Stimulated activated effector memory CD8-positive, alpha-beta T cell treated with anti-CD3 and anti-CD28 coated beads, Interleukin-12 subunit alpha, Interleukin-12 subunit beta, amount 100 ng/mL, for 72 hours (primary cell): ENCODE results near the gene C14orf39.

Experiments
- ATAC-seq: fragments of 150-1000 bp; cut with Tn5 transposase; 2 replicates; pipeline ENCODE4 v1.10.0; 2021
- DNase-seq, 2 donors: peaks; one replicate each; pipeline ENCODE4 v3.0.0; 2021 to 2022; ENCODE audit warnings: low spot score in 2 of 2
- H3K27ac Mint-ChIP-seq: one replicate; pipeline ENCODE4 v1.8.0; 2022; ENCODE audit warnings: mild to moderate bottlenecking, mixed read lengths
- H3K36me3 Mint-ChIP-seq: one replicate; pipeline ENCODE4 v1.8.0; 2022; ENCODE audit warnings: mild to moderate bottlenecking, mixed read lengths
- H3K4me1 Mint-ChIP-seq: one replicate; pipeline ENCODE4 v1.8.0; 2022; ENCODE audit warnings: mixed read lengths
- H3K4me3 Mint-ChIP-seq: one replicate; pipeline ENCODE4 v1.8.0; 2022; ENCODE audit warnings: mild to moderate bottlenecking, mixed read lengths
- H3K9me3 Mint-ChIP-seq: one replicate; pipeline ENCODE4 v1.8.0; 2022; ENCODE audit warnings: mixed read lengths

The C14orf39 gene

GRCh38 chr14:60485598-60486251, at the start of gene C14orf39:
C14orf39 (minus strand) TSS chr14:60486063; CDS start chr14:60485078, 985 bp downstream.
- ATAC-seq, result peak; percentile 37
- H3K4me1 Mint-ChIP-seq, result no peaks in the 10 kb centered on the region
- H3K4me3 Mint-ChIP-seq, result no peak within 1 kb of the TSS
- no peak for DNase-seq
- no peaks in the 10 kb centered on the region for H3K36me3 Mint-ChIP-seq
- H3K27ac Mint-ChIP-seq, result no peak within 1 kb of the TSS
- peaks cover 3% of the 10 kb centered on the region for H3K9me3 Mint-ChIP-seq

- DNase-seq (no peak), ATAC-seq (no peak)
- no peaks in the 10 kb centered on the region for H3K4me1 Mint-ChIP-seq
- no peaks in the 10 kb centered on the region for H3K36me3 Mint-ChIP-seq
- peaks cover 5% of the 10 kb centered on the region for H3K9me3 Mint-ChIP-seq
- no peak overlapping the region for H3K27ac Mint-ChIP-seq
- H3K4me3 Mint-ChIP-seq, result no peak overlapping the region
These were observed 46.6 kb upstream of the C14orf39 start for GRCh38 chr14:60532442-60532841.

- peaks cover 4% of the 10 kb centered on the region for H3K9me3 Mint-ChIP-seq
- H3K36me3 Mint-ChIP-seq, result no peaks in the 10 kb centered on the region
- no peak overlapping the region for H3K27ac Mint-ChIP-seq
- DNase-seq (no peak), ATAC-seq (peak; percentile 51)
- peaks cover 11% of the 10 kb centered on the region for H3K4me1 Mint-ChIP-seq
- H3K4me3 Mint-ChIP-seq, result peak overlapping the region; percentile 11
These were observed 29.8 kb upstream of the C14orf39 start for GRCh38 chr14:60515511-60516289.

- ATAC-seq (peak; percentile 52), DNase-seq (no peak)
- peaks cover 4% of the 10 kb centered on the region for H3K9me3 Mint-ChIP-seq
- no peaks in the 10 kb centered on the region for H3K36me3 Mint-ChIP-seq
- H3K27ac Mint-ChIP-seq, result no peak overlapping the region
- H3K4me1 Mint-ChIP-seq, result peaks cover 13% of the 10 kb centered on the region
- H3K4me3 Mint-ChIP-seq, result peak overlapping the region; percentile 18
These were observed 29.1 kb upstream of the C14orf39 start for GRCh38 chr14:60514741-60515491.

GRCh38 chr14:60514378-60514740, 28.5 kb upstream of the C14orf39 start:
- no peak for ATAC-seq
- H3K4me3 Mint-ChIP-seq, result peak overlapping the region; percentile 18
- H3K36me3 Mint-ChIP-seq, result no peaks in the 10 kb centered on the region
- H3K4me1 Mint-ChIP-seq, result peaks cover 13% of the 10 kb centered on the region
- no peak for DNase-seq
- peaks cover 4% of the 10 kb centered on the region for H3K9me3 Mint-ChIP-seq
- H3K27ac Mint-ChIP-seq, result no peak overlapping the region

- H3K9me3 Mint-ChIP-seq, result peaks cover 4% of the 10 kb centered on the region
- peaks cover 13% of the 10 kb centered on the region for H3K4me1 Mint-ChIP-seq
- H3K36me3 Mint-ChIP-seq, result no peaks in the 10 kb centered on the region
- no peak overlapping the region for H3K27ac Mint-ChIP-seq
- ATAC-seq (no peak), DNase-seq (no peak)
- H3K4me3 Mint-ChIP-seq, result no peak overlapping the region
These were observed 27.2 kb upstream of the C14orf39 start for GRCh38 chr14:60512973-60513571.

GRCh38 chr14:60512126-60512525, 26.3 kb upstream of the C14orf39 start:
- H3K27ac Mint-ChIP-seq, result no peak overlapping the region
- no peak overlapping the region for H3K4me3 Mint-ChIP-seq
- ATAC-seq (no peak), DNase-seq (no peak)
- no peaks in the 10 kb centered on the region for H3K36me3 Mint-ChIP-seq
- peaks cover 13% of the 10 kb centered on the region for H3K4me1 Mint-ChIP-seq
- peaks cover 4% of the 10 kb centered on the region for H3K9me3 Mint-ChIP-seq

- peaks cover 9% of the 10 kb centered on the region for H3K4me1 Mint-ChIP-seq
- peaks cover under 1% of the 10 kb centered on the region for H3K9me3 Mint-ChIP-seq
- H3K27ac Mint-ChIP-seq, result no peak overlapping the region
- H3K4me3 Mint-ChIP-seq, result peak overlapping the region; percentile 40
- H3K36me3 Mint-ChIP-seq, result no peaks in the 10 kb centered on the region
- DNase-seq (no peak), ATAC-seq (no peak)
These were observed 25.2 kb upstream of the C14orf39 start for GRCh38 chr14:60510951-60511599.

- Mint-ChIP-seq H3K27ac (no peak overlapping the region), H3K36me3 (no peaks in the 10 kb centered on the region), H3K4me1 (peaks cover 6% of the 10 kb centered on the region), H3K9me3 (no peaks in the 10 kb centered on the region), H3K4me3 (peak overlapping the region; percentile 40)
- DNase-seq (no peak), ATAC-seq (no peak)
These were observed 24.5 kb upstream of the C14orf39 start for GRCh38 chr14:60510254-60510950.

GRCh38 chr14:60509438-60510253, 23.8 kb upstream of the C14orf39 start:
- ATAC-seq, result no peak
- no peaks in the 10 kb centered on the region for H3K9me3 Mint-ChIP-seq
- H3K27ac Mint-ChIP-seq, result no peak overlapping the region
- no peak overlapping the region for H3K4me3 Mint-ChIP-seq
- peaks cover 6% of the 10 kb centered on the region for H3K4me1 Mint-ChIP-seq
- DNase-seq, result no peak
- H3K36me3 Mint-ChIP-seq, result no peaks in the 10 kb centered on the region

- Mint-ChIP-seq H3K4me3 (no peak within 1 kb of the TSS), H3K9me3 (no peaks in the 10 kb centered on the region), H3K36me3 (no peaks in the 10 kb centered on the region), H3K4me1 (peaks cover 6% of the 10 kb centered on the region), H3K27ac (no peak within 1 kb of the TSS)
- no peak for DNase-seq
- peak; percentile 19 for ATAC-seq
These were observed 23.0 kb upstream of the C14orf39 start, which contains the start of gene SIX6 for GRCh38 chr14:60508707-60509437. SIX6 (plus strand) TSS chr14:60509146; CDS start chr14:60509399, 253 bp downstream.

- no peak overlapping the region for H3K4me3 Mint-ChIP-seq
- no peak for ATAC-seq
- H3K9me3 Mint-ChIP-seq, result no peaks in the 10 kb centered on the region
- no peak overlapping the region for H3K27ac Mint-ChIP-seq
- H3K4me1 Mint-ChIP-seq, result peaks cover 6% of the 10 kb centered on the region
- no peak for DNase-seq
- no peaks in the 10 kb centered on the region for H3K36me3 Mint-ChIP-seq
These were observed 22.5 kb upstream of the C14orf39 start for GRCh38 chr14:60508363-60508706.
